GM23338 (cell line): ENCODE data around the gene RSPH1. TPM values are rescaled to one million over a fixed set of nuclear protein-coding genes. Genes with fewer than 3 reads are reported as not detected.
A peak's percentile ranks its signal among the peaks of the same experiment; 100 is the strongest.

Experiments used
- ATAC-seq: fragments of 200-7000 bp; cut with Tn5 transposase; 3 replicates; pipeline ENCODE4 v1.9.1; 2020
- DNase-seq: peaks from one replicate; pipeline ENCODE4 v3.0.0-alpha.2; 2015; ENCODE audit warnings: low spot score
- H2AFZ ChIP-seq: fragments of 200-600 bp; sonication (generic); 2 replicates; pipeline ENCODE4 v1.8.0; 2016; ENCODE audit warnings: antibody characterized with exemption, mild to moderate bottlenecking, moderate library complexity
- H3F3A ChIP-seq: fragments of 200-600 bp; sonication (generic); replicated peaks from 2 replicates; pipeline ENCODE4 v1.8.0; 2017; ENCODE audit warnings: antibody characterized with exemption, mixed run types, low read depth
- H3K27ac ChIP-seq: fragments of 200-600 bp; sonication (generic); 2 replicates; pipeline ENCODE4 v1.6.1; 2016; ENCODE audit warnings: low read depth
- H3K27me3 ChIP-seq: fragments of 200-600 bp; sonication (generic); 2 replicates; pipeline ENCODE4 v1.8.0; 2016; ENCODE audit warnings: mild to moderate bottlenecking, mixed run types, moderate library complexity; ENCODE audit not compliant: insufficient read depth
- H3K36me3 ChIP-seq: fragments of 200-600 bp; sonication (generic); 2 replicates; pipeline ENCODE4 v1.8.0; 2016; ENCODE audit warnings: mild to moderate bottlenecking; ENCODE audit not compliant: insufficient read depth
- H3K4me1 ChIP-seq: fragments of 200-600 bp; sonication (generic); 2 replicates; pipeline ENCODE4 v1.8.0; 2016; ENCODE audit warnings: mild to moderate bottlenecking, moderate library complexity; ENCODE audit not compliant: insufficient read depth
- H3K4me2 ChIP-seq: fragments of 200-600 bp; sonication (generic); 2 replicates; pipeline ENCODE4 v1.7.1; 2017; ENCODE audit warnings: mixed run types
- H3K4me3 ChIP-seq: fragments of 200-600 bp; sonication (generic); 2 replicates; pipeline ENCODE4 v1.6.1; 2016; ENCODE audit warnings: mixed run types
- H3K79me2 ChIP-seq: fragments of 200-600 bp; sonication (generic); replicated peaks from 2 replicates; pipeline ENCODE4 v1.8.0; 2017; ENCODE audit warnings: mild to moderate bottlenecking; ENCODE audit not compliant: insufficient read depth
- H3K9me2 ChIP-seq: fragments of 200-600 bp; sonication (generic); 2 replicates; pipeline ENCODE4 v1.8.0; 2017; ENCODE audit not compliant: insufficient read depth
- H4K20me1 ChIP-seq: fragments of 200-600 bp; sonication (generic); replicated peaks from 2 replicates; pipeline ENCODE4 v1.8.0; 2017; ENCODE audit warnings: mild to moderate bottlenecking; ENCODE audit not compliant: insufficient read depth
- H3K27ac Mint-ChIP-seq: 2 replicates; pipeline ENCODE4 v1.8.0; 2020; ENCODE audit warnings: inconsistent platforms, mild to moderate bottlenecking, moderate library complexity, mixed read lengths
- H3K27me3 Mint-ChIP-seq: 3 replicates; pipeline ENCODE4 v1.8.0; 2022; ENCODE audit warnings: low read depth, mild to moderate bottlenecking, moderate library complexity, mixed read lengths, inconsistent platforms; ENCODE audit not compliant: insufficient read depth, poor library complexity
- H3K36me3 Mint-ChIP-seq: 3 replicates; pipeline ENCODE4 v1.8.0; 2021; ENCODE audit warnings: low read depth, mild to moderate bottlenecking, inconsistent platforms, moderate library complexity, mixed read lengths
- H3K4me1 Mint-ChIP-seq: 3 replicates; pipeline ENCODE4 v1.8.0; 2020; ENCODE audit warnings: mild to moderate bottlenecking, inconsistent platforms, mixed read lengths
- H3K4me3 Mint-ChIP-seq: 3 replicates; pipeline ENCODE4 v1.8.0; 2021; ENCODE audit warnings: moderate library complexity, mild to moderate bottlenecking, inconsistent platforms, mixed read lengths
- H3K9me3 Mint-ChIP-seq: 3 replicates; pipeline ENCODE4 v1.8.0; 2020; ENCODE audit warnings: moderate library complexity, mild to moderate bottlenecking, inconsistent platforms, mixed read lengths
- CREB1 ChIP-seq: fragments of 250-450 bp; sonication (Bioruptor Pico); IDR thresholded peaks from 2 replicates; pipeline ENCODE4 v1.5.0; 2020; ENCODE audit warnings: low read depth, mild to moderate bottlenecking, moderate library complexity
- CTCF ChIP-seq, 2 experiments: fragments of 200-600 bp in 1 of 2; sonication (generic) in 1 of 2; conservative IDR thresholded peaks; 2 replicates each; pipeline versions ENCODE4 v1.5.1 to v1.6.1; 2016 to 2017; ENCODE audit warnings: antibody characterized with exemption in 2 of 2, low read depth in 2 of 2, mild to moderate bottlenecking in 2 of 2, moderate library complexity in 1 of 2
- EZH2 ChIP-seq: fragments of 200-600 bp; sonication (generic); IDR thresholded peaks from one replicate; pipeline ENCODE4 v1.8.0; 2017; ENCODE audit warnings: antibody characterized with exemption, mild to moderate bottlenecking, low read depth; ENCODE audit not compliant: unreplicated experiment
- EZH2phosphoT487 ChIP-seq: fragments of 200-600 bp; sonication (generic); IDR thresholded peaks from one replicate; pipeline ENCODE4 v1.8.1; 2018; ENCODE audit warnings: antibody characterized with exemption; ENCODE audit not compliant: unreplicated experiment
- JUNB ChIP-seq: IDR thresholded peaks from one replicate; pipeline ENCODE4 v1.6.1; 2016; ENCODE audit warnings: antibody characterized with exemption; ENCODE audit not compliant: unreplicated experiment
- NANOG ChIP-seq: IDR thresholded peaks from 2 replicates; pipeline ENCODE4 v1.6.1; 2016; ENCODE audit warnings: antibody characterized with exemption, borderline replicate concordance
- POLR2AphosphoS5 ChIP-seq: IDR thresholded peaks from 2 replicates; pipeline ENCODE4 v1.6.1; 2016; ENCODE audit warnings: antibody characterized with exemption, low read depth
- REST ChIP-seq: IDR thresholded peaks from one replicate; pipeline ENCODE4 v1.6.1; 2018; ENCODE audit warnings: antibody characterized with exemption; ENCODE audit not compliant: unreplicated experiment
- STAT1 ChIP-seq: IDR thresholded peaks from one replicate; pipeline ENCODE4 v1.6.1; 2016; ENCODE audit warnings: antibody characterized with exemption; ENCODE audit not compliant: unreplicated experiment
- ZNF114 ChIP-seq: fragments of 250-450 bp; sonication (Bioruptor Pico); IDR thresholded peaks from 2 replicates; pipeline ENCODE4 v1.5.0; 2020; ENCODE audit warnings: mild to moderate bottlenecking, moderate library complexity
- ZNF331 ChIP-seq: fragments of 250-450 bp; sonication (Bioruptor Pico); IDR thresholded peaks from 2 replicates; pipeline ENCODE4 v1.5.0; 2020; ENCODE audit warnings: low read depth, mild to moderate bottlenecking, moderate library complexity
- ZNF462 ChIP-seq: fragments of 250-450 bp; sonication (Bioruptor Pico); IDR thresholded peaks from 2 replicates; pipeline ENCODE4 v1.5.0; 2020; ENCODE audit warnings: mild to moderate bottlenecking, moderate library complexity
- polyA plus RNA-seq: library from polyadenylated mRNA; unstranded; fragments of >200 nt; fragmentation: Nextera tagmentation; extraction: Ambion mirVana; gene quantifications from 2 replicates; pipeline ENCODE4 v1.2.1, GENCODE V29; 2016
- total RNA-seq: library from RNA; depleted of rRNA; stranded (reverse); fragments of >200 nt; shearing (Covaris generic); gene quantifications from 2 replicates; pipeline ENCODE4 v1.2.3, GENCODE V29; 2014
- TF ChIP-seq, protein P1 (sequence below): IDR thresholded peaks from 2 replicates; pipeline ENCODE4 v1.6.1; 2016; ENCODE audit warnings: antibody characterized with exemption

Gene RSPH1
- total and polyA plus RNA-seq, 2 experiments from 2014 or later, result 0.23 TPM; not detected in 1

- H3K36me3 Mint-ChIP-seq, result peaks cover 33% of the 10 kb centered on the region
- TF ChIP-seq, protein P1, sequence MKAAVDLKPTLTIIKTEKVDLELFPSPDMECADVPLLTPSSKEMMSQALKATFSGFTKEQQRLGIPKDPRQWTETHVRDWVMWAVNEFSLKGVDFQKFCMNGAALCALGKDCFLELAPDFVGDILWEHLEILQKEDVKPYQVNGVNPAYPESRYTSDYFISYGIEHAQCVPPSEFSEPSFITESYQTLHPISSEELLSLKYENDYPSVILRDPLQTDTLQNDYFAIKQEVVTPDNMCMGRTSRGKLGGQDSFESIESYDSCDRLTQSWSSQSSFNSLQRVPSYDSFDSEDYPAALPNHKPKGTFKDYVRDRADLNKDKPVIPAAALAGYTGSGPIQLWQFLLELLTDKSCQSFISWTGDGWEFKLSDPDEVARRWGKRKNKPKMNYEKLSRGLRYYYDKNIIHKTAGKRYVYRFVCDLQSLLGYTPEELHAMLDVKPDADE, result no peak
- no peak for TF ChIP-seq ZNF331 (CRISPR knock-in tag)
- TF ChIP-seq EZH2phosphoT487, result no peak
- TF ChIP-seq POLR2AphosphoS5, result no peak
- no peak for TF ChIP-seq JUNB
- no peak for TF ChIP-seq ZNF462
- no peak for TF ChIP-seq CTCF (conservative IDR thresholded peaks at IDR 0.05; ENCODE audit: low read depth in 2 of 2)
- TF ChIP-seq CREB1 (CRISPR knock-in tag), result no peak
- no peak for TF ChIP-seq NANOG
- no peak for TF ChIP-seq EZH2
- no peak for TF ChIP-seq STAT1
- TF ChIP-seq ZNF114 (CRISPR knock-in tag), result no peak
- TF ChIP-seq REST, result no peak
- peaks cover 12% of the 10 kb centered on the region for H4K20me1 ChIP-seq
Observed at GRCh38 chr21:42538479-42539275, 42.7 kb upstream of the RSPH1 start.

More at GRCh38 chr21:42538479-42539275, 42.7 kb upstream of the RSPH1 start:
- DNase-seq (no peak), ATAC-seq (no peak)
- Histone ChIP-seq H3K36me3 (peaks cover 3% of the 10 kb centered on the region; the same call in 1 of the 2 replicates), H3K4me3 (no peak overlapping the region), H2AFZ (no peak overlapping the region), H3K4me1 (no peaks in the 10 kb centered on the region), H3K27me3 (no peaks in the 10 kb centered on the region), H3F3A (no peaks in the 10 kb centered on the region), H3K79me2 (no peaks in the 10 kb centered on the region; the same call in 1 of the 2 replicates), H3K27ac (0 out of 2 replicates have a peak overlapping the region, but pooled peaks have one; percentile 26), H3K4me2 (no peak overlapping the region), H3K9me2 (no peaks in the 10 kb centered on the region)
- Mint-ChIP-seq H3K4me1 (peaks cover 4% of the 10 kb centered on the region), H3K27me3 (peaks cover 4% of the 10 kb centered on the region), H3K9me3 (no peaks in the 10 kb centered on the region), H3K27ac (no peak overlapping the region), H3K4me3 (no peak overlapping the region)
